HCT116 (cell line): ENCODE data around the gene MAP2K6. TPM values are rescaled to one million over a fixed set of nuclear protein-coding genes. Genes with fewer than 3 reads are reported as not detected.

Experiments used
- ATAC-seq: fragments of 200-7000 bp; cut with Tn5 transposase; 2 replicates; pipeline ENCODE4 v1.9.1; 2020; ENCODE audit warnings: mild to moderate bottlenecking, moderate library complexity
- BruUV-seq: library from RNA; stranded (reverse); fragments of 400-500 nt; replicated peaks from 2 replicates; lab custom pipeline; 2021; lab: Mats Ljungman, UMichigan
- CTCF ChIA-PET: fragments of 300-600 bp; sonication (Branson Sonifier 250); formaldehyde crosslinking; loops from one replicate; lab custom pipeline; 2021; ENCODE audit warnings: antibody characterized with exemption; lab: Charles Lee
- POLR2A ChIA-PET: fragments of 300-600, 350-600 bp; sonication (Branson Sonifier 250); formaldehyde crosslinking; loops from one replicate; lab custom pipeline; 2021; ENCODE audit warnings: antibody characterized with exemption; lab: Charles Lee
- RAD21 ChIA-PET, 2 experiments: fragments of 300-600 bp; sonication (Branson Sonifier 250); formaldehyde crosslinking; loops; one replicate each; lab custom pipeline; 2023; ENCODE audit warnings: low total read pairs in 2 of 2; ENCODE audit not compliant: uncharacterized antibody in 2 of 2, unreplicated experiment in 2 of 2, low non-redundant PET in 1 of 2; lab: Charles Lee
- DNase-seq: peaks from one replicate; pipeline ENCODE4 v3.0.0-alpha.2; 2010; ENCODE audit warnings: low read depth, low spot score
- H2AFZ ChIP-seq: fragments of 200-600 bp; shearing (Covaris generic), sonication (generic); 2 replicates; pipeline ENCODE4 v1.6.1; 2017; ENCODE audit warnings: low read depth, mixed run types, mixed read lengths, antibody characterized with exemption, low read length; ENCODE audit not compliant: poor library complexity, severe bottlenecking
- H3K27ac ChIP-seq: 2 replicates; pipeline ENCODE4 v1.5.1; 2012; ENCODE audit warnings: low read depth, low read length
- H3K27me3 ChIP-seq: fragments of 200-600 bp; sonication (generic); 2 replicates; pipeline ENCODE4 v1.6.1; 2016; ENCODE audit warnings: mixed run types, low read length, mixed read lengths; ENCODE audit not compliant: insufficient read depth
- H3K36me3 ChIP-seq, 2 experiments: fragments of 200-500 bp in 1 of 2; fragments of 200-600 bp in 1 of 2; sonication (Bioruptor generic) in 1 of 2; sonication (generic) in 1 of 2; 2 replicates each; pipeline versions ENCODE4 v1.5.1 to v1.6.1; 2014 to 2016; ENCODE audit warnings: low read length in 2 of 2, inconsistent platforms in 1 of 2, mixed read lengths in 1 of 2, mixed run types in 1 of 2; ENCODE audit not compliant: insufficient read depth in 2 of 2, control insufficient read depth in 1 of 2
- H3K4me1 ChIP-seq, 2 experiments: fragments of 200-600 bp in 1 of 2; sonication (generic) in 1 of 2; 2 replicates each; pipeline versions ENCODE4 v1.5.1 to v1.6.1; 2012 to 2017; ENCODE audit warnings: low read length in 2 of 2, inconsistent platforms in 1 of 2, mild to moderate bottlenecking in 1 of 2, mixed read lengths in 1 of 2, mixed run types in 1 of 2, moderate library complexity in 1 of 2; ENCODE audit not compliant: insufficient read depth in 2 of 2, control insufficient read depth in 1 of 2
- H3K4me2 ChIP-seq: fragments of 200-600 bp; sonication (generic); 2 replicates; pipeline ENCODE4 v1.6.1; 2017; ENCODE audit warnings: mixed run types, low read length, mixed read lengths
- H3K4me3 ChIP-seq, 2 experiments: fragments of 200-600 bp in 1 of 2; sonication (generic) in 1 of 2; replicated peaks in 1 of 2; 2 replicates each; pipeline ENCODE4 v1.5.1; 2011 to 2016; ENCODE audit warnings: low read length in 2 of 2, control low read depth in 1 of 2, low read depth in 1 of 2, mild to moderate bottlenecking in 1 of 2, mixed read lengths in 1 of 2, mixed run types in 1 of 2
- H3K79me2 ChIP-seq: fragments of 200-600 bp; sonication (generic); 2 replicates; pipeline ENCODE4 v1.6.1; 2017; ENCODE audit warnings: mild to moderate bottlenecking, mixed run types, low read length, moderate library complexity, mixed read lengths; ENCODE audit not compliant: insufficient read depth
- H3K9ac ChIP-seq: fragments of 200-600 bp; sonication (generic); 2 replicates; pipeline ENCODE4 v1.6.1; 2016; ENCODE audit warnings: low read length, mixed read lengths
- H3K9me2 ChIP-seq: fragments of 200-600 bp; sonication (generic), shearing (Covaris generic); 2 replicates; pipeline ENCODE4 v1.6.1; 2017; ENCODE audit warnings: mixed run types, mild to moderate bottlenecking, moderate library complexity; ENCODE audit not compliant: insufficient read depth
- H3K9me3 ChIP-seq, 2 experiments: fragments of 200-500 bp in 1 of 2; fragments of 200-600 bp in 1 of 2; sonication (Bioruptor generic) in 1 of 2; sonication (generic) in 1 of 2; 2 replicates each; pipeline ENCODE4 v1.6.1; 2014 to 2017; ENCODE audit warnings: low read length in 2 of 2, mixed read lengths in 2 of 2, inconsistent platforms in 1 of 2, low read depth in 1 of 2, mild to moderate bottlenecking in 1 of 2, mixed run types in 1 of 2, moderate library complexity in 1 of 2; ENCODE audit not compliant: control insufficient read depth in 1 of 2, insufficient read depth in 1 of 2
- H4K20me1 ChIP-seq: fragments of 200-600 bp; sonication (generic), shearing (Covaris generic); 2 replicates; pipeline ENCODE4 v1.6.1; 2017; ENCODE audit warnings: mixed run types, mild to moderate bottlenecking, moderate library complexity; ENCODE audit not compliant: insufficient read depth
- CEBPB ChIP-seq: IDR thresholded peaks from 2 replicates; pipeline ENCODE4 v1.6.1; 2012; ENCODE audit warnings: low read depth
- EGR1 ChIP-seq: IDR thresholded peaks from 2 replicates; pipeline ENCODE4 v1.6.1; 2012; ENCODE audit warnings: low read depth
- ELF1 ChIP-seq: IDR thresholded peaks from 2 replicates; pipeline ENCODE4 v1.6.1; 2012; ENCODE audit warnings: low read depth, borderline replicate concordance
- EZH2 ChIP-seq: fragments of 200-600 bp; sonication (generic); IDR thresholded peaks from 2 replicates; pipeline ENCODE4 v1.6.1; 2017; ENCODE audit warnings: antibody characterized with exemption, mixed run types
- FOSL1 ChIP-seq: IDR thresholded peaks from 2 replicates; pipeline ENCODE4 v1.6.1; 2012; ENCODE audit warnings: low read depth
- JUND ChIP-seq: IDR thresholded peaks from 2 replicates; pipeline ENCODE4 v1.6.1; 2012
- MAX ChIP-seq: IDR thresholded peaks from 2 replicates; pipeline ENCODE4 v1.6.1; 2012
- POLR2A ChIP-seq: IDR thresholded peaks from 2 replicates; pipeline ENCODE4 v1.7.0; 2011; ENCODE audit warnings: borderline replicate concordance; ENCODE audit not compliant: insufficient read depth, insufficient read length; ENCODE audit errors: extremely low read depth
- RAD21 ChIP-seq: IDR thresholded peaks from 2 replicates; pipeline ENCODE4 v1.6.1; 2012; ENCODE audit warnings: low read depth, mild to moderate bottlenecking
- REST ChIP-seq: IDR thresholded peaks from 2 replicates; pipeline ENCODE4 v1.6.1; 2012; ENCODE audit warnings: low read depth
- SIN3A ChIP-seq: IDR thresholded peaks from 2 replicates; pipeline ENCODE4 v1.6.1; 2012; ENCODE audit warnings: low read depth
- ZBTB33 ChIP-seq: IDR thresholded peaks from 2 replicates; pipeline ENCODE4 v1.6.1; 2011; ENCODE audit warnings: mild to moderate bottlenecking, low read length, moderate library complexity; ENCODE audit not compliant: insufficient replicate concordance; ENCODE audit errors: extremely low read depth
- ZFX ChIP-seq: fragments of 450-650 bp; IDR thresholded peaks from 2 replicates; pipeline ENCODE4 v1.6.1; 2017
- intact Hi-C: fragments of 100-400 bp; cut with micrococcal nuclease; formaldehyde crosslinking; loops from 2 replicates; pipeline ENCODE4 v1.10.0; 2022
- total RNA-seq: library from RNA; stranded (reverse); gene quantifications from one replicate; pipeline ENCODE4 v1.2.1, GENCODE V29; 2021; ENCODE audit not compliant: unreplicated experiment
- TF ChIP-seq, protein P1 (sequence below), 3 experiments: fragments of 200-600 bp in 1 of 3; sonication (generic) in 1 of 3; IDR thresholded peaks in 2 of 3; conservative IDR thresholded peaks in 1 of 3; 2 replicates each; pipeline ENCODE4 v1.5.1; 2012 to 2017; ENCODE audit warnings: low read depth in 2 of 3, low read length in 2 of 3, antibody characterized with exemption in 1 of 3, borderline replicate concordance in 1 of 3, control low read depth in 1 of 3, mild to moderate bottlenecking in 1 of 3, mixed read lengths in 1 of 3, mixed run types in 1 of 3, moderate library complexity in 1 of 3; ENCODE audit not compliant: insufficient read depth in 1 of 3

The MAP2K6 gene
- total RNA-seq, 1 experiment from 2014 or later, result 0.22 TPM

- BruUV-seq, result no TSS peak
- RAD21 ChIA-PET, result no interaction called here
- intact Hi-C loops, result no loop called here
- H3K36me3 ChIP-seq, result no peaks in the 10 kb centered on the region
- no peaks in the 10 kb centered on the region for H3K79me2 ChIP-seq
- CTCF ChIA-PET, result no interaction called here
- H3K9ac ChIP-seq, result no peak overlapping the region
- no peak for TF ChIP-seq ZBTB33
- TF ChIP-seq JUND, result no peak
- no peak for TF ChIP-seq POLR2A
- TF ChIP-seq ZFX, result no peak
- no peak for TF ChIP-seq SIN3A
- ATAC-seq (no peak), DNase-seq (no peak)
- no peak overlapping the region for H2AFZ ChIP-seq
- no peaks in the 10 kb centered on the region for H3K9me3 ChIP-seq
- H4K20me1 ChIP-seq, result no peaks in the 10 kb centered on the region
- H3K4me2 ChIP-seq, result no peak overlapping the region
- H3K4me1 ChIP-seq, result no peaks in the 10 kb centered on the region
- POLR2A ChIA-PET, result no interaction called here
- no peaks in the 10 kb centered on the region for H3K27me3 ChIP-seq
- H3K27ac ChIP-seq, result no peak overlapping the region
- no peaks in the 10 kb centered on the region for H3K9me2 ChIP-seq
- no peak overlapping the region for H3K4me3 ChIP-seq
Observed at GRCh38 chr17:69477204-69477902, 62.9 kb downstream of the MAP2K6 start.

- Histone ChIP-seq H3K36me3 (no peaks in the 10 kb centered on the region), H3K9me3 (no peaks in the 10 kb centered on the region), H3K9me2 (no peaks in the 10 kb centered on the region), H4K20me1 (no peaks in the 10 kb centered on the region), H3K27ac (no peak overlapping the region), H3K4me3 (no peak overlapping the region), H3K4me2 (no peak overlapping the region), H2AFZ (no peak overlapping the region), H3K27me3 (no peaks in the 10 kb centered on the region), H3K9ac (no peak overlapping the region), H3K79me2 (no peaks in the 10 kb centered on the region), H3K4me1 (no peaks in the 10 kb centered on the region)
- intact Hi-C loops, result no loop called here
- ChIA-PET POLR2A (no interaction called here), CTCF (no interaction called here), RAD21 (no interaction called here)
- DNase-seq, result no peak
- BruUV-seq, result no TSS peak
- no peak for ATAC-seq
- TF ChIP-seq FOSL1 (no peak), CEBPB (no peak), REST (no peak), EGR1 (no peak), ELF1 (no peak), RAD21 (no peak), MAX (no peak), EZH2 (no peak)
- TF ChIP-seq, protein P1, sequence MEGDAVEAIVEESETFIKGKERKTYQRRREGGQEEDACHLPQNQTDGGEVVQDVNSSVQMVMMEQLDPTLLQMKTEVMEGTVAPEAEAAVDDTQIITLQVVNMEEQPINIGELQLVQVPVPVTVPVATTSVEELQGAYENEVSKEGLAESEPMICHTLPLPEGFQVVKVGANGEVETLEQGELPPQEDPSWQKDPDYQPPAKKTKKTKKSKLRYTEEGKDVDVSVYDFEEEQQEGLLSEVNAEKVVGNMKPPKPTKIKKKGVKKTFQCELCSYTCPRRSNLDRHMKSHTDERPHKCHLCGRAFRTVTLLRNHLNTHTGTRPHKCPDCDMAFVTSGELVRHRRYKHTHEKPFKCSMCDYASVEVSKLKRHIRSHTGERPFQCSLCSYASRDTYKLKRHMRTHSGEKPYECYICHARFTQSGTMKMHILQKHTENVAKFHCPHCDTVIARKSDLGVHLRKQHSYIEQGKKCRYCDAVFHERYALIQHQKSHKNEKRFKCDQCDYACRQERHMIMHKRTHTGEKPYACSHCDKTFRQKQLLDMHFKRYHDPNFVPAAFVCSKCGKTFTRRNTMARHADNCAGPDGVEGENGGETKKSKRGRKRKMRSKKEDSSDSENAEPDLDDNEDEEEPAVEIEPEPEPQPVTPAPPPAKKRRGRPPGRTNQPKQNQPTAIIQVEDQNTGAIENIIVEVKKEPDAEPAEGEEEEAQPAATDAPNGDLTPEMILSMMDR (IDR thresholded peaks at IDR 0.05 in 2 of 3, conservative IDR thresholded peaks at IDR 0.05 in 1 of 3; ENCODE audit: borderline replicate concordance in 1 of 3, insufficient read depth in 1 of 3, low read depth in 2 of 3, low read length in 2 of 3), result no peak
Observed at GRCh38 chr17:69477903-69478266, 63.4 kb downstream of the MAP2K6 start.
